GM23338 (cell line): ENCODE results near the gene CXXC5. TPM values are rescaled to one million over a fixed set of nuclear protein-coding genes. Genes with fewer than 3 reads are reported as not detected.

Experiments used
- ATAC-seq: fragments of 200-7000 bp; cut with Tn5 transposase; 3 replicates; pipeline ENCODE4 v1.9.1; 2020
- DNase-seq: peaks from one replicate; pipeline ENCODE4 v3.0.0-alpha.2; 2015; ENCODE audit warnings: low spot score
- H2AFZ ChIP-seq: fragments of 200-600 bp; sonication (generic); 2 replicates; pipeline ENCODE4 v1.8.0; 2016; ENCODE audit warnings: antibody characterized with exemption, mild to moderate bottlenecking, moderate library complexity
- H3F3A ChIP-seq: fragments of 200-600 bp; sonication (generic); replicated peaks from 2 replicates; pipeline ENCODE4 v1.8.0; 2017; ENCODE audit warnings: antibody characterized with exemption, mixed run types, low read depth
- H3K27ac ChIP-seq: fragments of 200-600 bp; sonication (generic); 2 replicates; pipeline ENCODE4 v1.6.1; 2016; ENCODE audit warnings: low read depth
- H3K27me3 ChIP-seq: fragments of 200-600 bp; sonication (generic); 2 replicates; pipeline ENCODE4 v1.8.0; 2016; ENCODE audit warnings: mild to moderate bottlenecking, mixed run types, moderate library complexity; ENCODE audit not compliant: insufficient read depth
- H3K36me3 ChIP-seq: fragments of 200-600 bp; sonication (generic); 2 replicates; pipeline ENCODE4 v1.8.0; 2016; ENCODE audit warnings: mild to moderate bottlenecking; ENCODE audit not compliant: insufficient read depth
- H3K4me1 ChIP-seq: fragments of 200-600 bp; sonication (generic); 2 replicates; pipeline ENCODE4 v1.8.0; 2016; ENCODE audit warnings: mild to moderate bottlenecking, moderate library complexity; ENCODE audit not compliant: insufficient read depth
- H3K4me2 ChIP-seq: fragments of 200-600 bp; sonication (generic); 2 replicates; pipeline ENCODE4 v1.7.1; 2017; ENCODE audit warnings: mixed run types
- H3K4me3 ChIP-seq: fragments of 200-600 bp; sonication (generic); 2 replicates; pipeline ENCODE4 v1.6.1; 2016; ENCODE audit warnings: mixed run types
- H3K79me2 ChIP-seq: fragments of 200-600 bp; sonication (generic); replicated peaks from 2 replicates; pipeline ENCODE4 v1.8.0; 2017; ENCODE audit warnings: mild to moderate bottlenecking; ENCODE audit not compliant: insufficient read depth
- H3K9me2 ChIP-seq: fragments of 200-600 bp; sonication (generic); 2 replicates; pipeline ENCODE4 v1.8.0; 2017; ENCODE audit not compliant: insufficient read depth
- H4K20me1 ChIP-seq: fragments of 200-600 bp; sonication (generic); replicated peaks from 2 replicates; pipeline ENCODE4 v1.8.0; 2017; ENCODE audit warnings: mild to moderate bottlenecking; ENCODE audit not compliant: insufficient read depth
- H3K27ac Mint-ChIP-seq: 2 replicates; pipeline ENCODE4 v1.8.0; 2020; ENCODE audit warnings: inconsistent platforms, mild to moderate bottlenecking, moderate library complexity, mixed read lengths
- H3K27me3 Mint-ChIP-seq: 3 replicates; pipeline ENCODE4 v1.8.0; 2022; ENCODE audit warnings: low read depth, mild to moderate bottlenecking, moderate library complexity, mixed read lengths, inconsistent platforms; ENCODE audit not compliant: insufficient read depth, poor library complexity
- H3K36me3 Mint-ChIP-seq: 3 replicates; pipeline ENCODE4 v1.8.0; 2021; ENCODE audit warnings: low read depth, mild to moderate bottlenecking, inconsistent platforms, moderate library complexity, mixed read lengths
- H3K4me1 Mint-ChIP-seq: 3 replicates; pipeline ENCODE4 v1.8.0; 2020; ENCODE audit warnings: mild to moderate bottlenecking, inconsistent platforms, mixed read lengths
- H3K4me3 Mint-ChIP-seq: 3 replicates; pipeline ENCODE4 v1.8.0; 2021; ENCODE audit warnings: moderate library complexity, mild to moderate bottlenecking, inconsistent platforms, mixed read lengths
- H3K9me3 Mint-ChIP-seq: 3 replicates; pipeline ENCODE4 v1.8.0; 2020; ENCODE audit warnings: moderate library complexity, mild to moderate bottlenecking, inconsistent platforms, mixed read lengths
- CREB1 ChIP-seq: fragments of 250-450 bp; sonication (Bioruptor Pico); IDR thresholded peaks from 2 replicates; pipeline ENCODE4 v1.5.0; 2020; ENCODE audit warnings: low read depth, mild to moderate bottlenecking, moderate library complexity
- CTCF ChIP-seq, 2 experiments: fragments of 200-600 bp in 1 of 2; sonication (generic) in 1 of 2; conservative IDR thresholded peaks; 2 replicates each; pipeline versions ENCODE4 v1.5.1 to v1.6.1; 2016 to 2017; ENCODE audit warnings: antibody characterized with exemption in 2 of 2, low read depth in 2 of 2, mild to moderate bottlenecking in 2 of 2, moderate library complexity in 1 of 2
- ETS1 ChIP-seq: IDR thresholded peaks from 2 replicates; pipeline ENCODE4 v1.6.1; 2016; ENCODE audit warnings: antibody characterized with exemption
- EZH2 ChIP-seq: fragments of 200-600 bp; sonication (generic); IDR thresholded peaks from one replicate; pipeline ENCODE4 v1.8.0; 2017; ENCODE audit warnings: antibody characterized with exemption, mild to moderate bottlenecking, low read depth; ENCODE audit not compliant: unreplicated experiment
- EZH2phosphoT487 ChIP-seq: fragments of 200-600 bp; sonication (generic); IDR thresholded peaks from one replicate; pipeline ENCODE4 v1.8.1; 2018; ENCODE audit warnings: antibody characterized with exemption; ENCODE audit not compliant: unreplicated experiment
- JUNB ChIP-seq: IDR thresholded peaks from one replicate; pipeline ENCODE4 v1.6.1; 2016; ENCODE audit warnings: antibody characterized with exemption; ENCODE audit not compliant: unreplicated experiment
- NANOG ChIP-seq: IDR thresholded peaks from 2 replicates; pipeline ENCODE4 v1.6.1; 2016; ENCODE audit warnings: antibody characterized with exemption, borderline replicate concordance
- POLR2AphosphoS5 ChIP-seq: IDR thresholded peaks from 2 replicates; pipeline ENCODE4 v1.6.1; 2016; ENCODE audit warnings: antibody characterized with exemption, low read depth
- REST ChIP-seq: IDR thresholded peaks from one replicate; pipeline ENCODE4 v1.6.1; 2018; ENCODE audit warnings: antibody characterized with exemption; ENCODE audit not compliant: unreplicated experiment
- STAT1 ChIP-seq: IDR thresholded peaks from one replicate; pipeline ENCODE4 v1.6.1; 2016; ENCODE audit warnings: antibody characterized with exemption; ENCODE audit not compliant: unreplicated experiment
- ZNF114 ChIP-seq: fragments of 250-450 bp; sonication (Bioruptor Pico); IDR thresholded peaks from 2 replicates; pipeline ENCODE4 v1.5.0; 2020; ENCODE audit warnings: mild to moderate bottlenecking, moderate library complexity
- ZNF331 ChIP-seq: fragments of 250-450 bp; sonication (Bioruptor Pico); IDR thresholded peaks from 2 replicates; pipeline ENCODE4 v1.5.0; 2020; ENCODE audit warnings: low read depth, mild to moderate bottlenecking, moderate library complexity
- ZNF462 ChIP-seq: fragments of 250-450 bp; sonication (Bioruptor Pico); IDR thresholded peaks from 2 replicates; pipeline ENCODE4 v1.5.0; 2020; ENCODE audit warnings: mild to moderate bottlenecking, moderate library complexity
- polyA plus RNA-seq: library from polyadenylated mRNA; unstranded; fragments of >200 nt; fragmentation: Nextera tagmentation; extraction: Ambion mirVana; gene quantifications from 2 replicates; pipeline ENCODE4 v1.2.1, GENCODE V29; 2016
- total RNA-seq: library from RNA; depleted of rRNA; stranded (reverse); fragments of >200 nt; shearing (Covaris generic); gene quantifications from 2 replicates; pipeline ENCODE4 v1.2.3, GENCODE V29; 2014

Gene CXXC5
- total and polyA plus RNA-seq, 2 experiments from 2014 or later = 63.3 to 111 TPM

GRCh38 chr5:139725073-139725830 lies 77.1 kb downstream of the CXXC5 start:
- Mint-ChIP-seq H3K9me3 (peaks cover 18% of the 10 kb centered on the region), H3K27ac (no peak overlapping the region), H3K27me3 (peaks cover 16% of the 10 kb centered on the region), H3K4me3 (no peak overlapping the region), H3K4me1 (no peaks in the 10 kb centered on the region), H3K36me3 (peaks cover 14% of the 10 kb centered on the region; the same call in 2 of the 3 replicates)
- no peak overlapping the region for H3K27ac ChIP-seq
- no peak overlapping the region for H3K4me2 ChIP-seq
- ATAC-seq (no peak), DNase-seq (no peak)
- no peaks in the 10 kb centered on the region for H4K20me1 ChIP-seq
- H3K79me2 ChIP-seq = no peaks in the 10 kb centered on the region
- H3K4me3 ChIP-seq = no peak overlapping the region
- no peaks in the 10 kb centered on the region for H3K4me1 ChIP-seq
- H3K27me3 ChIP-seq = no peaks in the 10 kb centered on the region
- TF ChIP-seq ZNF331 (CRISPR knock-in tag) = no peak
- TF ChIP-seq ZNF462 (CRISPR knock-in tag) = no peak
- TF ChIP-seq EZH2phosphoT487 = no peak
- no peak for TF ChIP-seq JUNB
- no peak for TF ChIP-seq EZH2
- TF ChIP-seq POLR2AphosphoS5 = no peak
- TF ChIP-seq STAT1 = no peak
- no peak for TF ChIP-seq ZNF114 (CRISPR knock-in tag)
- TF ChIP-seq CREB1 (CRISPR knock-in tag) = no peak
- TF ChIP-seq CTCF (conservative IDR thresholded peaks at IDR 0.05; ENCODE audit: low read depth in 2 of 2) = no peak
- no peak for TF ChIP-seq REST
- no peak for TF ChIP-seq NANOG
- no peak for TF ChIP-seq ETS1
- H3K36me3 ChIP-seq = no peaks in the 10 kb centered on the region
- no peaks in the 10 kb centered on the region for H3K9me2 ChIP-seq
- no peak overlapping the region for H2AFZ ChIP-seq
- H3F3A ChIP-seq = no peaks in the 10 kb centered on the region
